Keratinocyte (primary cell): ENCODE results near the gene ARMCX1. TPM values are rescaled to one million over a fixed set of nuclear protein-coding genes. Genes with fewer than 3 reads are reported as not detected.

Experiments
- DNase-seq: peaks from one replicate; pipeline ENCODE4 v3.0.0-alpha.2; 2011; ENCODE audit warnings: low read depth, missing footprints, low spot score
- FAIRE-seq: peaks from 2 replicates; lab custom pipeline; 2011; peaks lifted over from hg19 to GRCh38; lab: Jason Lieb, UNC
- H2AFZ ChIP-seq: 2 replicates; pipeline ENCODE4 v1.6.0; 2012; ENCODE audit warnings: low read length, control low read depth, inconsistent platforms; ENCODE audit not compliant: control insufficient read depth
- H3K27ac ChIP-seq: 2 replicates; pipeline ENCODE4 v1.5.1; 2011; ENCODE audit warnings: low read length; ENCODE audit not compliant: control insufficient read depth, insufficient read depth
- H3K27me3 ChIP-seq: 3 replicates; pipeline ENCODE4 v1.6.0; 2011; ENCODE audit warnings: low read length; ENCODE audit not compliant: control insufficient read depth, insufficient read depth; ENCODE audit errors: extremely low read depth
- H3K36me3 ChIP-seq, 2 experiments: 2 replicates in 1 of 2; 3 replicates in 1 of 2; pipeline ENCODE4 v1.5.1; 2011; ENCODE audit warnings: low read length in 2 of 2, mild to moderate bottlenecking in 1 of 2; ENCODE audit not compliant: control insufficient read depth in 2 of 2, insufficient read depth in 2 of 2; ENCODE audit errors: extremely low read depth in 1 of 2
- H3K4me1 ChIP-seq: 3 replicates; pipeline ENCODE4 v1.5.1; 2011; ENCODE audit warnings: low read length; ENCODE audit not compliant: control insufficient read depth, insufficient read depth; ENCODE audit errors: extremely low read depth
- H3K4me2 ChIP-seq: 3 replicates; pipeline ENCODE4 v1.6.0; 2011; ENCODE audit warnings: low read depth, low read length; ENCODE audit not compliant: control insufficient read depth, insufficient read depth; ENCODE audit errors: extremely low read depth
- H3K4me3 ChIP-seq, 3 experiments: fragments of 200-600 bp in 1 of 3; sonication (generic) in 1 of 3; 2 replicates in 2 of 3; 3 replicates in 1 of 3; pipeline ENCODE4 v1.5.1; 2011 to 2016; ENCODE audit warnings: low read length in 3 of 3, mild to moderate bottlenecking in 3 of 3, control low read depth in 2 of 3, inconsistent platforms in 1 of 3, low read depth in 1 of 3, mixed read lengths in 1 of 3, mixed run types in 1 of 3, moderate library complexity in 1 of 3; ENCODE audit not compliant: control insufficient read depth in 2 of 3, insufficient read depth in 2 of 3; ENCODE audit errors: extremely low read depth in 1 of 3
- H3K79me2 ChIP-seq: 2 replicates; pipeline ENCODE4 v1.6.0; 2012; ENCODE audit warnings: low read length; ENCODE audit not compliant: control insufficient read depth, insufficient read depth
- H3K9ac ChIP-seq: 3 replicates; pipeline ENCODE4 v1.6.0; 2011; ENCODE audit warnings: low read length; ENCODE audit not compliant: control insufficient read depth, insufficient read depth; ENCODE audit errors: extremely low read depth
- H3K9me1 ChIP-seq: 3 replicates; pipeline ENCODE4 v1.6.0; 2011; ENCODE audit warnings: low read length; ENCODE audit not compliant: control insufficient read depth, insufficient read depth; ENCODE audit errors: extremely low read depth
- H3K9me3 ChIP-seq: 2 replicates; pipeline ENCODE4 v1.5.1; 2012; ENCODE audit warnings: low read depth, low read length; ENCODE audit not compliant: control insufficient read depth
- H4K20me1 ChIP-seq: 3 replicates; pipeline ENCODE4 v1.6.0; 2011; ENCODE audit warnings: low read length; ENCODE audit not compliant: control insufficient read depth, insufficient read depth; ENCODE audit errors: extremely low read depth
- CTCF ChIP-seq, 3 experiments: IDR thresholded peaks in 1 of 3; conservative IDR thresholded peaks in 1 of 3; optimal IDR thresholded peaks in 1 of 3; 2 replicates in 2 of 3; 3 replicates in 1 of 3; pipeline versions ENCODE3 to v1.5.1; 2011; ENCODE audit warnings: low read length in 3 of 3, mild to moderate bottlenecking in 3 of 3, moderate library complexity in 2 of 3, control low read depth in 1 of 3, inconsistent platforms in 1 of 3; ENCODE audit not compliant: insufficient read depth in 2 of 3; ENCODE audit errors: extremely low read depth in 1 of 3
- EZH2 ChIP-seq: IDR thresholded peaks from one replicate; pipeline ENCODE4 v1.6.1; 2012; ENCODE audit warnings: inconsistent platforms, mild to moderate bottlenecking, low read length, moderate library complexity
- dilution Hi-C: fragments of 300-500 bp; cut with MboI; formaldehyde crosslinking; loops from one replicate; pipeline ENCODE4 v1.7.0; 2020; ENCODE audit warnings: low sequenced_read_pairs; ENCODE audit not compliant: extremely low pct_ligation_motif_present
- polyA plus RNA-seq, 5 experiments: library from polyadenylated mRNA; depleted of rRNA in 3 of 5; stranded (reverse) in 3 of 5; stranded (forward) in 1 of 5; unstranded in 1 of 5; fragments of >200 nt; gene quantifications; 1 replicate in 1 of 5; 2 replicates in 3 of 5; 3 replicates in 1 of 5; pipeline versions ENCODE4 v1.2.1 to v1.2.3, GENCODE V29; 2011 to 2012; ENCODE audit warnings: missing spikeins in 2 of 5, low read depth in 1 of 5, low replicate concordance in 1 of 5

The ARMCX1 gene
- polyA plus RNA-seq, 1 donor (not counting 4 experiments of a cell fraction or from before 2014, with no cell fraction given) = 16.1 TPM

- Histone ChIP-seq H2AFZ (peak overlapping the region; percentile 81), H3K4me3 (peak overlapping the region; percentile 46 to 84 (median 71)), H4K20me1 (no peaks in the 10 kb centered on the region), H3K9ac (peak overlapping the region; percentile 80), H3K79me2 (no peaks in the 10 kb centered on the region), H3K4me2 (peak overlapping the region; percentile 82), H3K4me1 (no peaks in the 10 kb centered on the region), H3K9me3 (no peaks in the 10 kb centered on the region), H3K36me3 (no peaks in the 10 kb centered on the region), H3K27me3 (no peaks in the 10 kb centered on the region), H3K9me1 (no peaks in the 10 kb centered on the region), H3K27ac (peak overlapping the region; percentile 60)
- FAIRE-seq (no peak), DNase-seq (no peak)
- dilution Hi-C loops = no loop called here
- TF ChIP-seq EZH2 (no peak), CTCF (optimal IDR thresholded peaks at IDR 0.05 in 1 of 3, IDR thresholded peaks at IDR 0.05 in 1 of 3, conservative IDR thresholded peaks at IDR 0.05 in 1 of 3; ENCODE audit: extremely low read depth in 1 of 3, insufficient read depth in 2 of 3, low read length in 3 of 3) (no peak)
Observed at GRCh38 chrX:101550751-101551379, 518 bp downstream of the ARMCX1 start.

- dilution Hi-C loops = no loop called here
- H3K27ac ChIP-seq = peak overlapping the region; percentile 36
Observed at GRCh38 chrX:101551380-101551767, 1.0 kb downstream of the ARMCX1 start.

More at GRCh38 chrX:101551380-101551767, 1.0 kb downstream of the ARMCX1 start:
- no peaks in the 10 kb centered on the region for H3K79me2 ChIP-seq
- H3K36me3 ChIP-seq = no peaks in the 10 kb centered on the region
- no peaks in the 10 kb centered on the region for H3K27me3 ChIP-seq
- H3K4me3 ChIP-seq = peak overlapping the region; percentile 46 to 76 (median 71)
- peak overlapping the region; percentile 82 for H3K4me2 ChIP-seq
- peak overlapping the region; percentile 75 for H2AFZ ChIP-seq
- H3K4me1 ChIP-seq = no peaks in the 10 kb centered on the region
- no peaks in the 10 kb centered on the region for H3K9me3 ChIP-seq
- no peaks in the 10 kb centered on the region for H4K20me1 ChIP-seq
- H3K9ac ChIP-seq = peak overlapping the region; percentile 56
- no peaks in the 10 kb centered on the region for H3K9me1 ChIP-seq
- TF ChIP-seq CTCF (optimal IDR thresholded peaks at IDR 0.05 in 1 of 3, IDR thresholded peaks at IDR 0.05 in 1 of 3, conservative IDR thresholded peaks at IDR 0.05 in 1 of 3; ENCODE audit: extremely low read depth in 1 of 3, insufficient read depth in 2 of 3, low read length in 3 of 3) = no peak
- no peak for TF ChIP-seq EZH2
- DNase-seq (no peak), FAIRE-seq (no peak)
